Endothelial cell of umbilical vein (primary cell): Measurements from ENCODE around the gene SEMA4B. TPM values are rescaled to one million over a fixed set of nuclear protein-coding genes. Genes with fewer than 3 reads are reported as not detected.

Source experiments
- BruUV-seq: library from RNA; stranded (reverse); fragments of 400-500 nt; replicated peaks from 2 replicates; lab custom pipeline; 2021; lab: Mats Ljungman, UMichigan
- CTCF ChIA-PET: fragments of 300-600, 350-600 bp; sonication (Branson Sonifier 250); formaldehyde crosslinking; loops from one replicate; lab custom pipeline; 2021; ENCODE audit warnings: antibody characterized with exemption, inconsistent platforms; lab: Charles Lee
- POLR2A ChIA-PET: fragments of 300-600, 350-600 bp; sonication (Branson Sonifier 250); formaldehyde crosslinking; loops from one replicate; lab custom pipeline; 2021; ENCODE audit warnings: antibody characterized with exemption, inconsistent platforms; lab: Charles Lee
- DNase-seq: peaks from one replicate; pipeline ENCODE4 v3.0.0-alpha.2; 2011; ENCODE audit warnings: low read depth, low spot score
- FAIRE-seq: peaks from 2 replicates; lab custom pipeline; 2011; peaks lifted over from hg19 to GRCh38; lab: Jason Lieb, UNC
- H2AFZ ChIP-seq: 2 replicates; pipeline ENCODE4 v1.6.0; 2012; ENCODE audit warnings: low read depth, low read length, control low read depth, inconsistent platforms
- H3K27ac ChIP-seq: 2 replicates; pipeline ENCODE4 v1.5.1; 2011; ENCODE audit warnings: low read depth, mild to moderate bottlenecking, control low read depth, low read length, moderate library complexity; ENCODE audit not compliant: insufficient read depth
- H3K27me3 ChIP-seq, 2 experiments: 2 replicates each; pipeline versions ENCODE4 v1.6.0 to v1.6.1; 2011; ENCODE audit warnings: low read length in 2 of 2, mixed read lengths in 1 of 2; ENCODE audit not compliant: control insufficient read depth in 2 of 2, insufficient read depth in 2 of 2
- H3K36me3 ChIP-seq, 2 experiments: 2 replicates in 1 of 2; 3 replicates in 1 of 2; pipeline ENCODE4 v1.5.1; 2011; ENCODE audit warnings: low read length in 2 of 2, mild to moderate bottlenecking in 1 of 2, moderate library complexity in 1 of 2; ENCODE audit not compliant: control insufficient read depth in 2 of 2, insufficient read depth in 2 of 2; ENCODE audit errors: extremely low read depth in 1 of 2
- H3K4me1 ChIP-seq: 3 replicates; pipeline ENCODE4 v1.5.1; 2011; ENCODE audit warnings: mild to moderate bottlenecking, low read length; ENCODE audit not compliant: control insufficient read depth, insufficient read depth; ENCODE audit errors: extremely low read depth
- H3K4me2 ChIP-seq: 2 replicates; pipeline ENCODE4 v1.6.1; 2011; ENCODE audit warnings: low read length, control low read depth, mixed read lengths; ENCODE audit not compliant: insufficient read depth
- H3K4me3 ChIP-seq, 3 experiments: fragments of 200-600 bp in 1 of 3; sonication (generic), shearing (Covaris generic) in 1 of 3; replicated peaks in 1 of 3; 2 replicates each; pipeline ENCODE4 v1.5.1; 2011 to 2016; ENCODE audit warnings: control low read depth in 3 of 3, low read length in 3 of 3, mild to moderate bottlenecking in 2 of 3, inconsistent platforms in 1 of 3, low read depth in 1 of 3, moderate library complexity in 1 of 3; ENCODE audit not compliant: insufficient read depth in 1 of 3
- H3K79me2 ChIP-seq: 2 replicates; pipeline ENCODE4 v1.6.0; 2012; ENCODE audit warnings: low read length, inconsistent platforms; ENCODE audit not compliant: control insufficient read depth, insufficient read depth
- H3K9ac ChIP-seq: replicated peaks from 2 replicates; pipeline ENCODE3; 2011; ENCODE audit warnings: low read length, control low read depth; ENCODE audit not compliant: insufficient read depth; ENCODE audit errors: extremely low read depth
- H3K9me1 ChIP-seq: replicated peaks from 3 replicates; pipeline ENCODE4 v1.6.0; 2011; ENCODE audit warnings: mild to moderate bottlenecking, low read length; ENCODE audit not compliant: control insufficient read depth, insufficient read depth; ENCODE audit errors: extremely low read depth
- H3K9me3 ChIP-seq: replicated peaks from 2 replicates; pipeline ENCODE4 v1.5.1; 2012; ENCODE audit warnings: low read length, inconsistent platforms; ENCODE audit not compliant: control insufficient read depth, insufficient read depth
- H4K20me1 ChIP-seq: replicated peaks from 2 replicates; pipeline ENCODE3; 2011; ENCODE audit warnings: mild to moderate bottlenecking, low read length; ENCODE audit not compliant: control insufficient read depth, insufficient read depth; ENCODE audit errors: extremely low read depth
- CTCF ChIP-seq, 2 donors: IDR thresholded peaks; 1 replicate in 1 of 2; 2 replicates in 1 of 2; pipeline ENCODE4 v1.5.1; 2011; ENCODE audit warnings: low read length in 2 of 2, mild to moderate bottlenecking in 2 of 2, moderate library complexity in 2 of 2, control low read depth in 1 of 2, inconsistent platforms in 1 of 2, low read depth in 1 of 2; ENCODE audit not compliant: insufficient read depth in 1 of 2; ENCODE audit errors: extremely low read depth in 1 of 2
- EZH2 ChIP-seq: IDR thresholded peaks from 2 replicates; pipeline ENCODE4 v1.6.1; 2012; ENCODE audit warnings: borderline replicate concordance, low read depth, mild to moderate bottlenecking, moderate library complexity, low read length, inconsistent platforms; ENCODE audit not compliant: severe bottlenecking
- FOS ChIP-seq: IDR thresholded peaks from 2 replicates; pipeline ENCODE4 v1.6.1; 2011; ENCODE audit warnings: mild to moderate bottlenecking, low read length, moderate library complexity, borderline replicate concordance; ENCODE audit not compliant: insufficient read depth
- GATA2 ChIP-seq: IDR thresholded peaks from 2 replicates; pipeline ENCODE4 v1.7.0; 2011; ENCODE audit warnings: low read depth, mild to moderate bottlenecking, moderate library complexity, mixed read lengths, low read length; ENCODE audit not compliant: insufficient read length, insufficient read depth
- JUN ChIP-seq: IDR thresholded peaks from 2 replicates; pipeline ENCODE4 v1.6.1; 2011; ENCODE audit warnings: borderline replicate concordance, low read depth; ENCODE audit not compliant: insufficient read length, insufficient read depth
- MAX ChIP-seq: IDR thresholded peaks from 2 replicates; pipeline ENCODE4 v1.6.1; 2011; ENCODE audit not compliant: insufficient read depth, insufficient read length
- MYC ChIP-seq: IDR thresholded peaks from one replicate; pipeline ENCODE4 v1.6.1; 2011; ENCODE audit warnings: mild to moderate bottlenecking, low read depth, low read length
- POLR2A ChIP-seq: IDR thresholded peaks from 2 replicates; pipeline ENCODE4 v1.6.1; 2012; ENCODE audit warnings: low read depth, mild to moderate bottlenecking, control low read depth, low read length
- POLR2AphosphoS5 ChIP-seq: IDR thresholded peaks from 2 replicates; pipeline ENCODE4 v1.6.1; 2012; ENCODE audit warnings: low read depth, mild to moderate bottlenecking, control low read depth, low read length, moderate library complexity; ENCODE audit not compliant: insufficient read depth
- dilution Hi-C: fragments of 300-500 bp; cut with MboI; formaldehyde crosslinking; loops from one replicate; pipeline ENCODE4 v1.15.0; 2019; ENCODE audit warnings: low sequenced_read_pairs; ENCODE audit not compliant: extremely low pct_ligation_motif_present
- intact Hi-C: fragments of 100-400 bp; cut with micrococcal nuclease; formaldehyde crosslinking; loops from one replicate; pipeline ENCODE4 v1.10.0; 2022
- polyA plus RNA-seq, 4 experiments: library from polyadenylated mRNA; depleted of rRNA in 3 of 4; stranded (reverse) in 3 of 4; unstranded in 1 of 4; fragments of >200 nt; gene quantifications; 2 replicates each; pipeline versions ENCODE4 v1.2.1 to v1.2.3, GENCODE V29; 2011 to 2012; ENCODE audit warnings: missing spikeins in 1 of 4
- total RNA-seq: library from RNA; stranded (reverse); gene quantifications from 2 replicates; pipeline ENCODE4 v1.2.3, GENCODE V29; 2021

Gene SEMA4B
- total and polyA plus RNA-seq, 2 donors (not counting 3 experiments of a cell fraction or from before 2014, with no cell fraction given): 6.1 to 7.1 TPM

GRCh38 chr15:90194655-90195054 is 6.5 kb upstream of the SEMA4B start:
- intact Hi-C loops: no loop called here
- Histone ChIP-seq H3K4me2 (no peak overlapping the region), H3K79me2 (no peaks in the 10 kb centered on the region), H4K20me1 (no peaks in the 10 kb centered on the region), H3K36me3 (no peaks in the 10 kb centered on the region), H2AFZ (no peak overlapping the region), H3K4me3 (no peak overlapping the region), H3K27me3 (no peaks in the 10 kb centered on the region), H3K27ac (no peak overlapping the region), H3K9me1 (no peaks in the 10 kb centered on the region), H3K9me3 (no peaks in the 10 kb centered on the region), H3K4me1 (no peaks in the 10 kb centered on the region), H3K9ac (no peak overlapping the region)
- dilution Hi-C loops: no loop called here
- CTCF ChIA-PET: no interaction called here
- DNase-seq: no peak
- POLR2A ChIA-PET: no interaction called here
- TF ChIP-seq JUN (no peak), MAX (no peak), FOS (no peak), EZH2 (no peak), POLR2AphosphoS5 (no peak), CTCF (IDR thresholded peaks at IDR 0.05; ENCODE audit: extremely low read depth in 1 of 2, insufficient read depth in 1 of 2, low read depth in 1 of 2, low read length in 2 of 2) (no peak), POLR2A (no peak), MYC (no peak), GATA2 (no peak)
- no TSS peak for BruUV-seq
- no peak for FAIRE-seq
